Left renal pelvis (tissue), 4 donors: Measurements from ENCODE around the gene CLBA1. TPM values are rescaled to one million over a fixed set of nuclear protein-coding genes. Genes with fewer than 3 reads are reported as not detected.
"Not testable (repeated sequence)": the region's sequence is repeated elsewhere in the genome, so short reads cannot be mapped to it uniquely, and the experiment has no call there.

Experiments
- DNase-seq, 4 donors: peaks; one replicate each; pipeline ENCODE4 v3.0.0-alpha.2; 2013; ENCODE audit warnings: low read depth in 4 of 4, low spot score in 3 of 4
- polyA plus RNA-seq, 4 donors: library from polyadenylated mRNA; unstranded; fragments of 120-200 nt; gene quantifications; one replicate each; pipeline ENCODE4 v1.2.1, GENCODE V29; 2013; ENCODE audit not compliant: insufficient read length in 4 of 4

Gene CLBA1
- polyA plus RNA-seq, 4 donors = 7.2 to 30.3 (median 24.5) TPM

DNA sequence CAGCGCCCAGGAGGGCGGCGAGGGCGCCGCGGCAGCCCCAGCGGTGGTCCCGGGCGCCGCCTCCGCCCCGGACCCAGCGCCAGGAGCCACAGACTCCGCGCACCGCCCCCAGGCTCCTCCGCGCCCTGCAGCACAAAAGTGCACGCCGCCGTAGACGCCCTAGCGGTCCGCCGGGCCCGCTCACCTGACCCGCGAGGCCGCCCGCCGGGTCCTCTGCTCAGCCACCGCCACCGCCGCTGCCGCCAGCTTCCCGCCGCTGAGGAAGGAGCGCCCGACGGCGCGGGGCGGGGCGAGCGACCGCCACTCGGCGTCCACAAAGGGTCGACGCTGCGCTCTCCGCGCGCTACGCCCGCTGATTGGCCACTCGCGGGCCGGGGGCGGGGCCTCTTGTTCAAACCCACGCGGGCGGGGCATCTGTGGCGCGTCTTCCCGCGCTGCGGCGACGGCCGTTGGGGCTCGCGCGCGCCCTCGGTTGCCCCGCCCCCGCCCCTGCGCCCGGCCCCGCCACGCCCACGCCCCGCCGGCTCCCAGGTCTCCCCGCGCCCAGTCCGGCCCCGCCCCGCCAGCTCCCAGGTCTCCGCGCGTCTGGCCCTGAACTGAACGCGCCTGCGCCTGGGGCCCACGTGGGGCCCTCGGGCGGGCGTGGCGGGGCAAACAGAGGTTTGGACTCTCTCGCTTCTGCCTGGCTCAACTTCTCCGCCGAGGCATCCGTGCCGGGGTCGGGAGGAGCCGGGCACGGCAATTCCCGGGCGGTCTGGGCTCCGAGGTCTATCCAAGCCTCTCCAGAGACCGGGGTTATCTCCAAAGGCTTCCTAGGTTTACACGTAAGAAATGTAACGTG is 35.4 kb downstream of the CLBA1 start, which contains the start of gene CDCA4:
Gene CDCA4 (minus strand): TSS at position 269 of the 841 bp plus-strand sequence. CDS start 9,154 bp downstream, outside the sequence.
- DNase-seq = peak; percentile 85 to 94 (median 93)

DNA sequence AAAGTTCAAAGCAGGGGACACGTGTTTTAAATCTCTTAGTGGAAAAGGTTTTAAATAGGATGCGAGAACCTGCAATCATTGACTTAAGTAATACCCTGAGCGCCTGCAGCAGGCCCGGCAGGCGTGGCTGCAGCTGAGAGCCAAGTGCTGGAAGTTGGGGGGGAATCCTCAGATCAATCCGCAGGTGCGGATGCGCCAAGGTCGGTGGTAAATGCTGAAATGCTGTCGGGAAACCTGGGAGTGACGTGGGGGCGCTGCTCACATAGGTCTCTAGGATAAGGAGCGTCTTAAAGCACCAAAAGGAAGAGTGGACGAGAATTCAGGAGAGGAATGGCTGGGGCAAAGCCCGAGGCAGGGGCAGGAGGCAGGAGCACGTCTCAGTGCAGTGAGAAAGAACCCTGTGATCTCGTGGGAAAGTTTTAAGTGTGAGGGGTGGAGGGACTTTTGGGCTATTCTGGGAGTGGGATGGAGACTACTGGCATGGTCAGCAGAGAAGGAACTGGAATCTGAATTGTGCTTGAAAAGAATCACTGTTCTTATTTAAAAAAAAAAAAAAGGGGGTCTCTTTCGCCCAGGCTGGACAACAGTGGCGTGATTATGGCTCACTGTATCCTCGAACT is 36.2 kb downstream of the CLBA1 start:
- peak in 1 of 4 donors; percentile 42 for DNase-seq

DNA sequence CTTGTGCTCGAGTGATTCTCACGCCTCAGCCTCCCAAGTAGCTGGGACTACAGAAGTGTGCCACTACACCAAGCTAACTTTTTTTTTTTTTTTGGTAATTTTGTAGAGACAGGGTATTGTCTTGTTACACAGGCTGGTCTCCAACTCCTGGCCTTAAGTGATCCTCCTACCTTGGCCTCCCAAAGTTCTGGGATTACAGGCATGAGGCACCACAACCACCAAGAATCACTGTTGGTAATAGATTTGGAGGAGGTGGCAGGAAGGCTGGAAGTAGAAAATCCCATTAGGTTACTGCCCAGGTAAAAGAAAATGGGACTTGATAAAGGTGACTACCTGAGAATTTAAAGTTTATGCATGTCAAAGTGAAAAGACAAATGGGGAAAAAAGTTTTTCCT is 36.7 kb downstream of the CLBA1 start:
- no peak for DNase-seq

DNA sequence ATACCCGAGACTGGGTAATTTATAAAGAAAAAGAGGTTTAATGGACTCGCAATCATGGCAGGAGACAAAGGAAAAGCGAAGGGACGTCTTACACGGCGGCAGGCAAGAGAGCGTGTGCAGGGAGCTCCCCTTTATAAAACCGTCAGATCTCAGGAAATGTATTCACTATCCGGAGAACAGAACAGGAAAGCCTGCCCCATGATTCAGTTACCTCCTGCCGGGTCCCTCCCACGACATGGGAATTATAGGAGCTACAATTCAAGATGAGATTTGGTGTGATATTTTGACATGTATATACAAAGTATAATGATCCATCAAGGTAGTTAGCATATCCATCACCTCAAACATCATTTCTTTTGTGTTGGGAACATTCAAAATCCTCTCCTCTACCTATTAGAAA is 37.6 kb downstream of the CLBA1 start:
- DNase-seq = no peak

DNA sequence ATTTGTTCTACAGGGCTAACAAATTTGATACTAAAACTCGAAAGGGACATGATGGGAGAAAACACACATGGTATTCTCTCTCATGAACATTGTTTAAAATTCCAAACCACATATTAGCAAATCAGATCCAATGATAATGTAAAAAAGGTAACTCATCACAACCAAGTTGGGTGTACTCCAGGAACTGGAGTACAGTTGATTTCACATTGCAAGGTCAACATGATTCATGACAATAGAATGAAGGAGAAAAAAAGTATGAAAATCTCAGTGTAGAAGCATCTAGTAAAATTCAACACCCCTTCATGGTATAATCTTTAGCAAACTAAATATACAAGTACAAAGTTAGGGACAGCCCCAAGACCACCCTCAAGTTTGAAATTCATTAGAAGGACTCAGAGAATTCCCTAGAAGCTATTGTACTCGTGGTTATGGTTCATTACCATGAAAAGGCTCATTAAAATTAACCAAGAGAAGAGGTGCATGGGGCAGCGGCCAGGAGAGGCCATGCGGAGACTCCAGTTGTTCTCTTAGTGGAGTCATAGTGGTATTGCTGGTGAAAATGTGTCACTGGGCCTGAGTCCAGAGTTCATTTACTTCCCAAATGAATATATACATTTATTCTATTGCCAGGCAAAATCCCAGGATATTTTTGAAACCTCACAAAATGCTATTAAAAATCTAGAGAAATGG is 38.3 kb downstream of the CLBA1 start:
- no peak for DNase-seq

DNA sequence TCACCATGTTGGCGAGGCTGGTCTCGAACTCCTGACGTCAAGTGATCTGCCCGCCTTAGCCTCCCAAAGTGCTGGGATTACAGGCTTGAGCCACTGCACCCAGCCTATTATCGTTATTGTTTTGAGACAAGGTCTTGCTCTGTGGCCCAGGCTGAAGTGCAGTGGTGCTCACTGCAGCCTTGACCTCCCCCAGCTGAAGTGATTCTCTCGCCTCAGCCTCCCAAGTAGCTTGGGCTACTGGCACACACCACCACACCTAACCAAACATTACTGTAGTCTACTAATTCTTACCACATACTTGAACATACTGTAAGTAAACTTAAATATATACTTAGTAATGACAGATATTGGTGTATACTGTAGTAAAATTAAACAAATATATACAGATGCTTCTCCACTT is 39.8 kb downstream of the CLBA1 start:
- no peak for DNase-seq

DNA sequence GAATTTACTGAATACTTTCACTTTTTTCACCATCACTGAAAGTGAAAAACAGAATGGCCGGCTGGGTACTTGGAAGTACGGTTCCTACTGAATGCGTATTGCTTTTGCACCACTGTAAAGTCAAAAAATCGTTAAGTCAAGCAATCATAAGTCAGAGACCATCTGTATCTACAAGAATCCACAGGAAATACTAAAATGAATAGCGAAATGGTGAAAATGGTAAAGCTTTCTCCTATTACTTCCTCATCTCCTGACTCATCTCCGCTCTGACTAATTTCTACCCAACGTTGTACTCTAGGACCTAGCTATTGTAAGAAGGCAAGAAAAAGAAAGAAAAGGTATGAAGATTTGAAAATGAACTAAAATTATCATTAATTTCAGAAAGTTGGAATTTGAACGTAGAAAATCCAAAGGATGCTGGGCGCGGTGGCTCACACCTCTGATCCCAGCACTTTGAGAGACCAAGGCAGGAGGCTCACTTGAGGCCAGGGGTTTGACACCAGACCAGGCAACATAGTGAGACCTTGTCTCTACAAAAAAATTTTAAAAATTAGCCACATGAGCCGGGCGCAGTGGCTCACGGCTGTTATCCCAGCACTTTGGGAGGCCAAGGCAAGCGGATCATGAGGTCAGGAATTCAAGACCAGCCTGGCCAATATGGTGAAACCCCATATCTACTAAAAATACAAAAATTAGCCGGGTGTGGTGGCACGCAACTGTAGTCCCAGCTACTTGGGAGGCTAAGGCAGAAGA is 40.6 kb downstream of the CLBA1 start:
- DNase-seq = no peak

DNA sequence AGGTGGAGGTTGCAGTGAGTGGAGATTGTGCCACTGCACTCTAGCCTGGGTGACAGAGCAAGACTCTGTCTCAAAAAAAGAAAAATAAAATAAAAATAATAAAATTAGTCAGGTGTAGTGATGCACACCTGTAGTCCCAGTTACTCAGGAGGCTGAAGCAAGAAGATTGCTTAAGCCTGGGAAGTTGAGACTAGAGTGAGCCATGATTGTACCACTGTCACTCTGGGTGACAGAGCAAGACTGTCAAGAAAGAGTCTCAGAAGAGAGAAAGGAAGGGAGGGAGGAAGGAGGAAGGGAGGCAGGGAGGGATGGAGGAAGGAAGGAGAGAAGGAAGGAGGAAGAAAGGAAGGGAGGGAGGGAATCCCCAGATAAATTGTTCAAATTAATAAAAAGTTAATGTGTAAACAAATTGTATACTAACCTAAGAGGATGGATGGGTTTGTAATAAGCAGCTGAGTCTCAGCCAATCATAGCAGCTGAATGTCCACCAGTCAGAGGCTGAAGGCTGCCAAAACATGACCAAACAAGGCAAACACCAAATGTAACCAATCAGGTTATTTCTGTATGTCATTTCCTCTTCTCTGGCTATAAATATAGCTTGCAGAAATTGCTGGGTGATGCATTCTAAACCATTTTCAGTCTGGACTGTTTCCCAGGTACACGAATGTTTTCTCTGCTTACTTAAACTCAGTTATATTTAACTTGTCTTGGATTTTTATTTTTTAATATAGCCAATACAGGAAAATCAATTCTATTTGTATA is 41.4 kb downstream of the CLBA1 start:
- no peak for DNase-seq

DNA sequence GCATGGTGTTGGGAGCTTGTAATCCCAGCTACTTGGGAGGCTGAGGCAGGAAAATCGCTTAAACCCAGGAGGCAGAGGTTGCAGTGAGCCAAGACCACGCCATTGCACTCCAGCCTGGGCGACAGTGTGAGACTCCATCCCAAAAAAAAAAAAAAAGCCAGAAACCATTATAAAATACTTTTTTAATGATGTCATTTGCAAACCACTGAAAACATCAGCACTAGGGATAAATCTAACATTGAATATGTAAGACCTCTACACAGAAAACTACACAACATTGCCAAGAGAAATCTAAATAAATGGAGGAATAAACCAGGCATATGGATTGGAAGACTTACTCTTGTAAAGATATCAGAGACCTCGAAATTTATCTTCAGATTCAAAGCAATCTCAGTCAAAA is 42.1 kb downstream of the CLBA1 start:
- not testable (repeated sequence) for DNase-seq

DNA sequence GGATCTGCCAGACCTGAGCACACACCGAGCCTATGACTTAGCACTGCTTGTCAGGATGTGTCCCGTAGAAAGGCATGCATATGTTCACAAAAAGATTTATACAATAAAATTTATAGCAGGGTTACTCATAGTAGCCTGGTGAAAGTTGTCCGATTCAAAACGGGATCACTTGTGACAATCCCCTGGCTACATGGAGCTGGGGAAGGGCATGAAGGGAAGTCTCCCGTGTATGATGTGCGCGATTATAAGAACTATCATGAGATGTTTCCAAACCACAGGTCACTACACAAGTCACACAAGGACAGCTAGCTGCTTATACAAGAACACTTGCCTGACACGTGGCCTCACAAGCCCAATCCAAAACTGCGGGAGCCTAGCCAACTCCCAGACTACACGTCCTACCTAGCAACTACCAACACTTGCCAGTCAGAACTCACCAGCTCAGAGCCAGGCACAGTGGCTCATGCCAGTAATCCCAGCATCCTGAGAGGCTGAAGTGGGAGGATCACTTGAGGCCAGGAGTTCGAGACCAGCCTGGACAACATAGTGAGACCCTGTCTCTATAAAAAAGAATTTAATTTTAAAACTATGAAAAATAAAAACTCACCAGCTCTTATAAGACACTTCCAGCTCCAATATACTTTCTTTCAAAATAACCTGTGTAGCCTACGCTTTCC is 42.8 kb downstream of the CLBA1 start:
- DNase-seq = no peak

DNA sequence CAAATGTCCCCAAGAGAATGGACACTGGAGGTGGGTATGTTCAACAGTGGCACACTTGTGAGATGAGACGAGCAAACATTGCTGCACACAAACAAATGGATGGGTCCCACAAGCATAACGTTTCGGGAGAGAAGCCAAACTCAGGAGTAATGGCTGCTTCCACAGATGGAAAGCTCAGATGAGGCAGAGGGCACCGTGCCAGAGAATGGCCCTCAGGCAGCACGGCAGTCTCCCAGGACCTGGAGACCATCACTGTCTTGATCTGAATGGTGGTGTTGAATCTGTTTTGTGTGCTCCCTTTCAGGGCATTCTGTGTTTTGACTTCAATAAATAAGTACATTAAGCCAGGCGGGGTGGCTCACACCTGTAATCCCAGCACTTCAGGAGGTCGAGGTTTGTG is 43.8 kb downstream of the CLBA1 start:
- DNase-seq = no peak

DNA sequence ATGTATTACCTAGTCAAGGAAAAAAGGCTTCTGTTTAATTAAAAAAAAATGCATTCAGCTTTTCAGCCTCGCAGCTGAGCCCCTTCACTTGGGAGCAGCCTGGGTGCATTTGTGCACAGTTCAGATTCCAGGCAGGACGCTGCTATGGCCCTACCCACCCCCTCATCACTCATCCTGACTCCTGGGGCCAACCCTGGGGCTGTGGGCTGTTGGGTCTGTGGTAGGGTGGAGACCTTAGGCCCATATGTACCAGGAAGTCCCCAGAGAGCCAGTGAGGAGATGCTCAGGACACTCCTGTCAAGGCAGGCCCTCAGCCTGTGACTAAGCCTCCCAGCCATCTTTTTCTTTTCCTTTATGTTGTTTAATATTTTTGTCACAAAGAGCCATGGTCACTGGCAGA is 44.6 kb downstream of the CLBA1 start:
- DNase-seq = no peak

DNA sequence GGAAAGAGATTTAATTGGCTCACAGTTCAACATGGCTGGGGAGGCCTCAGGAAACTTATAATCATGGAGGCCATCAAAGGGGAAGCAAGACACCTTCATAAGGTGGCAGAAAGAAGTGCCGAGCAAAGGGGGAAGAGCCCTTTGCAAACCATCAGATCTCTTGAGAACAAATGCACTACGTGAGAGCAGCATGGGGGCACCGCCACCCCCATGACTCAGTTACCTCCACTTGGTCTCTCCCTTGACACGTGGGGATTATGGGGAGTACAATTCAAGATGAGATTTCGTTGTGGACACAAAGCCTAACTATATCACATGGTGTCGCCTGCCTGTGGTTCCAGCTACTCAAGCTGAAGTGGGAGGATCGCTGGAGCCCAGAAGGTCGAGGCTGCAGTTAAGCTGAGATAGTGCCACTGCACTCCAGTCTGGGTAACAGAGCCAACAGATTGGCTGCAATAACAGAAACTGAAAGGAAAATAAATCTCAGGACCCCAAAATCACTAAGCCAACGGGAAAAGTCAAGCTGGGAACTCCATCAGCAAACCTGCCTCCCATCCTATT is 45.3 kb downstream of the CLBA1 start:
- no peak for DNase-seq

DNA sequence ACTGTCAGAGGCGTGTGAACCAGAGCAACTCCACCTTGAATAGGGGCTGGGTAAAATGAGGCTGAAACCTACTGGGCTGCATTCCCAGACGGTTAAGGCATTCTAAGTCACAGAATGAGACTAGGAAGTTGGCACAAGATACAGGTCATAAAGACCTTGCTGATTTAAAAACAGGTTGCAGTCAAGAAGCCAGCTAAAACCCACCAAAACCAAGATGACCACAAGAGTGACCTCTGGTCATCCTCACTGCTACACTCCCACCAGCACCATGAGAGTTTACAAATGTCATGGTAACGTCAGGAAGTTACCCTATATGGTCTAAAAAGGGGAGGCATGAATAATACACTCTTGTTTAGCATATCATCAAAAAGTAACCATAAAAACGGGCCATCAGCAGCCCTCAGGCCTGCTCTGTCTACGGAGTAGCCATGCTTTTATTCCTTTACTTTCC is 46.9 kb downstream of the CLBA1 start:
- not testable (repeated sequence) for DNase-seq

DNA sequence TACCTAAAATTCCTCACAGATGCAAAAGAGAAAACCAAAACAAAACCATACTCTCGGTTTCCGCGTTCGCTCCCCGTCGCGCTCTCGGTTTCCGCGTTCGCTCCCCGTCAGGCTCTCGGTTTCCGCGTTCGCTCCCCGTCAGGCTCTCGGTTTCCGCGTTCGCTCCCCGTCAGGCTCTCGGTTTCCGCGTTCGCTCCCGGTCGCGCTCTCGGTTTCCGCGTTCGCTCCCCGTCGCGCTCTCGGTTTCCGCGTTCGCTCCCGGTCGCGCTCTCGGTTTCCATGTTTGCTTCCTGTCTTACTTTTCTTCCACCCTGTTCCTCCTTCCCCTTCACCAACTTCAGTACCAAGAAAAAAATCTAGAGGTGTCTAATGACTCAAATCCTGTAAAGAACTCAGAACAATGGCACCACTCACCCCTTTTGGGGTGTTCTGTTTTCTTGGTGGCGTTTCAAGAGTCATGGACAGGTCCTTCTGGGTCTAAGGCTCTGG is 47.9 kb downstream of the CLBA1 start:
- DNase-seq = not testable (repeated sequence)

DNA sequence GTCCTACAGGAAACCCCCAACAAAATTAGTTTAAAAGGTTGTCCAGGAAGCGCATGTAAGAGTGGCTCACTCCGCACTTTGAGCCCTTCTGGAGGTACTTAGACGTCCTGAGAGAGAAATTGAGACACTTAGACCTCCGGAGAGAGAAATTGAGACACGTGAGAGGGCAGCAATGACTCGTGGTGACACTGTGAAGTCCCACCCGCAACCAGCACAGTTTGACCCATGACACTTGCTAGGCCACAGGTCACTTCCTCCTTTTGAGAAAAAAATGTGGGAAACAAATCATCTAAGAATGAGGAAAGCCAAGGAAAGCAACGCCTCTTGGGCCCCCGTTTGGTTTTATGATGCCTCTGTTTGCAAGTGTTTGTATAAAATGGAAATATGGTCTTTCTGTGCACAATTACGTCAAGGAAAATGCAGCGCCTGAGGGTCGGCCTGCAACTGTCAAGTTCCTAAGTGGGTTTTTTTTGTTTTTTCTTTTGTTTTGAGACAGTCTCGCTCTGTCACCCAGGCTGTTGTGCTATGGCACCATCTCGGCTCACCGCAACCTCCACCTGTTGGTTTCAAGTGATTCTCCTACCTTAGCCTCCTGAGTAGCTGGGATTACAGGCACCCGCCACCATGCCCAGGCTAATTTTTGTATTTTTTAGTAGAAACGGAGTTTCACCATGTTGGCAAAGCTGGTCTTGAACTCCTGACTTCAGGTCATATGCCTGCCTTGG is 48.9 kb downstream of the CLBA1 start:
- DNase-seq = no peak

DNA sequence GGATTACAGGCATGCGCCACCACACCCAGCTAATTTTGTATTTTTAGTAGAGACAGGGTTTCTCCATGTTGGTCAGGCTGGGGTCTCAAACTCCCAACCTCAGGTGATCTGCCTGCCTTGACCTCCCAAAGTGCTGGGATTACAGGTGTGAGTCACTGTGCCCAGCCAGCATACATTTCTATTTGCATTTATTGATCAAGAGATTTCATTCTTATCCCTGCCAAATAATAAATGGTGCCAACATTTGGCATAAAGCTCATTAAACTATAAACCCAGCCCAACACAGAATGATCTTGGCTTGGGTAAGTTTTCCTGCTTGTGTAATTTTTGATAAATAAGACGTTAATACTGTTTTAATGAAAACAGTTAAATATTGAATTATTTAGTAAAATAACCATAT is 50.0 kb downstream of the CLBA1 start:
- DNase-seq = not testable (repeated sequence)
